ENCODE results near the gene PLCL2.

GRCh38 chr3:17136136-17136721 is 251.5 kb downstream of the PLCL2 start:
- TF ChIP-seq, protein P1, sequence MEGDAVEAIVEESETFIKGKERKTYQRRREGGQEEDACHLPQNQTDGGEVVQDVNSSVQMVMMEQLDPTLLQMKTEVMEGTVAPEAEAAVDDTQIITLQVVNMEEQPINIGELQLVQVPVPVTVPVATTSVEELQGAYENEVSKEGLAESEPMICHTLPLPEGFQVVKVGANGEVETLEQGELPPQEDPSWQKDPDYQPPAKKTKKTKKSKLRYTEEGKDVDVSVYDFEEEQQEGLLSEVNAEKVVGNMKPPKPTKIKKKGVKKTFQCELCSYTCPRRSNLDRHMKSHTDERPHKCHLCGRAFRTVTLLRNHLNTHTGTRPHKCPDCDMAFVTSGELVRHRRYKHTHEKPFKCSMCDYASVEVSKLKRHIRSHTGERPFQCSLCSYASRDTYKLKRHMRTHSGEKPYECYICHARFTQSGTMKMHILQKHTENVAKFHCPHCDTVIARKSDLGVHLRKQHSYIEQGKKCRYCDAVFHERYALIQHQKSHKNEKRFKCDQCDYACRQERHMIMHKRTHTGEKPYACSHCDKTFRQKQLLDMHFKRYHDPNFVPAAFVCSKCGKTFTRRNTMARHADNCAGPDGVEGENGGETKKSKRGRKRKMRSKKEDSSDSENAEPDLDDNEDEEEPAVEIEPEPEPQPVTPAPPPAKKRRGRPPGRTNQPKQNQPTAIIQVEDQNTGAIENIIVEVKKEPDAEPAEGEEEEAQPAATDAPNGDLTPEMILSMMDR (conservative IDR thresholded peaks at IDR 0.05 in 1 of 2, IDR thresholded peaks at IDR 0.05 in 1 of 2; ENCODE audit: low read depth in 1 of 2, low read length in 2 of 2), result no peak
- TF ChIP-seq EZH2 (IDR thresholded peaks at IDR 0.05; ENCODE audit: low read length, missing control alignments), result no peak
